Occipital lobe (tissue), 3 donors: ENCODE results near the gene JAG2. TPM values are rescaled to one million over a fixed set of nuclear protein-coding genes. Genes with fewer than 3 reads are reported as not detected.

Source experiments
- DNase-seq: peaks from one replicate; lab custom pipeline; 2025; lab: John Stamatoyannopoulos, UW
- small RNA-seq: library from RNA; depleted of rRNA; stranded (forward); fragments of <200 nt; gene quantifications from one replicate; pipeline ENCODE3, GENCODE V24; 2014
- total RNA-seq: library from RNA; depleted of rRNA; stranded (reverse); fragments of >200 nt; gene quantifications from one replicate; pipeline ENCODE4 v1.2.3, GENCODE V29; 2014

JAG2 gene
- total RNA-seq, 1 donor from 2014 or later = 31.7 TPM

GRCh38 chr14:105093038-105093430 lies 75.5 kb downstream of the JAG2 start:
- DNase-seq = no peak

- DNase-seq = no peak
Measured at GRCh38 chr14:105092171-105093037, 76.2 kb downstream of the JAG2 start.

DNA sequence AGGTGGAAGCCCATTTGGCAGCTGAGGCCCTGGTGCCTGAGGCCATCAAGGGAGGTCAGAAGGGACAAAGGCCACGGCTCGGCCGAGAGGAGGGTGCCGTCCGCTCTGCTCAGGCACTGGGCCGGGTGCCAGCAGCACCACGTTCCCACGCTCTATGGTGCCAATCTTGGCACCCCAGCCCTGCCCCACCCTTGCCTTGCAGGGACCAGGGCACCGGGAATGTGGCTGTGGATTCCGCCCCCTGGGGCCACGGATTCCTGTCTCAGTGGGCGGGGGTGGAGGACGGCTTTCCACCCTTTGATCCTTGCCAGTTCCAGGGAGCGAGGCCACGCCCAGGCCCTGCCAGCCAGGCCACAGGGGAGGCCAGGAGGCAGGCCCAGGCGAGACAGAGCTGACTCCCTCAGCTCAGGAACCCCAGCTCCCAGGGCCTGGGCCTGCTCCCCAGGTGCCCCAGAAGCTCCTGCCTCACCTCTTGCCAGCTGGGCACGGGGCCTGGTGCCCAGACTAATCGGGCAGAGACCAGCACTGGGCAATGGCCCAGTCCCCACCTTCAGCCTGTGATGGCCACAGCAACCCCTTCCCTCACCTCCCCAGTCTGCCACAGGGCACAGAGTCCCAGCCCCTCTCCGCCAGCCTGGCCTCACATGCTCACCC lies 76.9 kb downstream of the JAG2 start:
- no peak for DNase-seq

- DNase-seq = no peak
Measured at GRCh38 chr14:105091054-105091516, 77.5 kb downstream of the JAG2 start.

Small RNA genes lying within 50 kb of the gene (small RNA-seq; reads per million reads assigned to genes)
- not detected for gene AL512356.2
- gene MIR6765 = not detected

Other genes starting within 250 kb of the JAG2 start
- 5.8 TPM for gene PLD4, start 243.9 kb downstream of the JAG2 start, total RNA-seq
- gene AHNAK2, start 190.4 kb downstream of the JAG2 start, total RNA-seq = 20.6 TPM
- gene CLBA1, start 183.0 kb downstream of the JAG2 start, total RNA-seq = 10.1 TPM
- gene CDCA4, start 147.7 kb downstream of the JAG2 start, total RNA-seq = 11.1 TPM
- gene GPR132, start 103.3 kb downstream of the JAG2 start, total RNA-seq = 0.94 TPM
- 18.2 TPM for gene NUDT14, start 12.5 kb upstream of the JAG2 start, total RNA-seq
- 45.4 TPM for gene BTBD6, start 79.8 kb upstream of the JAG2 start, total RNA-seq
- 61.1 TPM for gene BRF1, start 132.2 kb upstream of the JAG2 start, total RNA-seq
- 75.8 TPM for gene PACS2, start 146.0 kb upstream of the JAG2 start, total RNA-seq
- 0.31 TPM for gene TEX22, start 229.8 kb upstream of the JAG2 start, total RNA-seq